ENCODE results near the gene ANK3. TPM values are rescaled to one million over a fixed set of nuclear protein-coding genes. Genes with fewer than 3 reads are reported as not detected.

Gene ANK3
- total RNA-seq, 1 donor from 2014 or later, result 65.3 TPM

GRCh38 chr10:60093317-60093716 lies 296.4 kb downstream of the ANK3 start:
- Histone ChIP-seq H3K4me3 (no peak overlapping the region), H3K27me3 (no peaks in the 10 kb centered on the region), H3K27ac (no peak overlapping the region), H3K4me1 (no peaks in the 10 kb centered on the region), H3K9me3 (no peaks in the 10 kb centered on the region), H3K36me3 (no peaks in the 10 kb centered on the region)
- no peak for DNase-seq (ENCODE audit: extremely low spot score in 2 of 2)
- intact Hi-C loops (cut with DNase I), result no loop called here
- TF ChIP-seq, protein P1, sequence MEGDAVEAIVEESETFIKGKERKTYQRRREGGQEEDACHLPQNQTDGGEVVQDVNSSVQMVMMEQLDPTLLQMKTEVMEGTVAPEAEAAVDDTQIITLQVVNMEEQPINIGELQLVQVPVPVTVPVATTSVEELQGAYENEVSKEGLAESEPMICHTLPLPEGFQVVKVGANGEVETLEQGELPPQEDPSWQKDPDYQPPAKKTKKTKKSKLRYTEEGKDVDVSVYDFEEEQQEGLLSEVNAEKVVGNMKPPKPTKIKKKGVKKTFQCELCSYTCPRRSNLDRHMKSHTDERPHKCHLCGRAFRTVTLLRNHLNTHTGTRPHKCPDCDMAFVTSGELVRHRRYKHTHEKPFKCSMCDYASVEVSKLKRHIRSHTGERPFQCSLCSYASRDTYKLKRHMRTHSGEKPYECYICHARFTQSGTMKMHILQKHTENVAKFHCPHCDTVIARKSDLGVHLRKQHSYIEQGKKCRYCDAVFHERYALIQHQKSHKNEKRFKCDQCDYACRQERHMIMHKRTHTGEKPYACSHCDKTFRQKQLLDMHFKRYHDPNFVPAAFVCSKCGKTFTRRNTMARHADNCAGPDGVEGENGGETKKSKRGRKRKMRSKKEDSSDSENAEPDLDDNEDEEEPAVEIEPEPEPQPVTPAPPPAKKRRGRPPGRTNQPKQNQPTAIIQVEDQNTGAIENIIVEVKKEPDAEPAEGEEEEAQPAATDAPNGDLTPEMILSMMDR (IDR thresholded peaks at IDR 0.05), result no peak
- TF ChIP-seq POLR2AphosphoS5 (IDR thresholded peaks at IDR 0.05; ENCODE audit: insufficient read depth in 1 of 2, low read depth in 1 of 2) (no peak), POLR2A (IDR thresholded peaks at IDR 0.05) (no peak)

- Histone ChIP-seq H3K27me3 (no peaks in the 10 kb centered on the region), H3K36me3 (peaks cover 0 to 9% of the 10 kb centered on the region in 2 donors), H3K27ac (no peak overlapping the region), H3K4me3 (no peak overlapping the region), H3K4me1 (no peaks in the 10 kb centered on the region), H3K9me3 (no peaks in the 10 kb centered on the region)
- intact Hi-C loops (cut with DNase I), result no loop called here
- no peak for DNase-seq (ENCODE audit: extremely low spot score in 2 of 2)
- TF ChIP-seq POLR2AphosphoS5 (IDR thresholded peaks at IDR 0.05; ENCODE audit: insufficient read depth in 1 of 2, low read depth in 1 of 2) (no peak), POLR2A (IDR thresholded peaks at IDR 0.05) (no peak)
- TF ChIP-seq, protein P1 (IDR thresholded peaks at IDR 0.05), result no peak
These were observed 302.8 kb downstream of the ANK3 start for GRCh38 chr10:60086862-60087261.

- H3K4me3 ChIP-seq, result no peak overlapping the region
- no peak overlapping the region for H3K27ac ChIP-seq
- H3K4me1 ChIP-seq, result no peaks in the 10 kb centered on the region
- intact Hi-C loops (cut with DNase I), result no loop called here
- no peak for TF ChIP-seq POLR2A (IDR thresholded peaks at IDR 0.05)
- TF ChIP-seq, protein P1 (IDR thresholded peaks at IDR 0.05), result no peak
- no peak for TF ChIP-seq POLR2AphosphoS5 (IDR thresholded peaks at IDR 0.05; ENCODE audit: insufficient read depth in 1 of 2, low read depth in 1 of 2)
- no peaks in the 10 kb centered on the region for H3K27me3 ChIP-seq
- H3K36me3 ChIP-seq, result peaks cover 0 to 9% of the 10 kb centered on the region in 2 donors
- DNase-seq (ENCODE audit: extremely low spot score in 2 of 2), result no peak
- no peaks in the 10 kb centered on the region for H3K9me3 ChIP-seq
These were observed 303.3 kb downstream of the ANK3 start for GRCh38 chr10:60086421-60086820.

GRCh38 chr10:60082744-60083344 lies 306.8 kb downstream of the ANK3 start:
- Histone ChIP-seq H3K9me3 (no peaks in the 10 kb centered on the region), H3K27ac (no peak overlapping the region), H3K27me3 (no peaks in the 10 kb centered on the region), H3K36me3 (peaks cover 0 to 9% of the 10 kb centered on the region in 2 donors), H3K4me1 (no peaks in the 10 kb centered on the region), H3K4me3 (no peak overlapping the region)
- TF ChIP-seq POLR2A (IDR thresholded peaks at IDR 0.05), result no peak
- TF ChIP-seq, protein P1 (IDR thresholded peaks at IDR 0.05), result no peak
- TF ChIP-seq POLR2AphosphoS5 (IDR thresholded peaks at IDR 0.05; ENCODE audit: insufficient read depth in 1 of 2, low read depth in 1 of 2), result no peak
- intact Hi-C loops (cut with DNase I), result no loop called here
- no peak for DNase-seq (ENCODE audit: extremely low spot score in 2 of 2)

DNA sequence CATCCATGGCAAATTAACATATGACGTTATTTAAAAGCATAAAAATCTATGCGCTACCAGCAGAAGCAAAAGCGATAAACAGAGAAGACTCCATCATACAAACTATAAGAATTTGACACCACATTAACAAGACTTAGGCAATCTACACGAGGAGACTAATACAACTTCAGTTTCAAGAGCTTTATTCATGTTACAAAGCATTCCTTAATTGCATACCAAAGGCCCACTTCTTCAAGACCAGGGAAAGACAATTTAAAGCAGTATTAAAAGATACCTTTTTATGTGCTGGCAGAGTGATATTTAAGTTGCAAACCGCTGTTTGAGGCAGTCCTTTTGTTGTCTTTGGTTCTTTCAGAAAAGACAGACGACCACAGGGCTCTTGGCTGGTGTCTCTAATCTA lies 307.3 kb downstream of the ANK3 start:
- H3K27me3 ChIP-seq, result no peaks in the 10 kb centered on the region
- no peak for TF ChIP-seq POLR2AphosphoS5 (IDR thresholded peaks at IDR 0.05; ENCODE audit: insufficient read depth in 1 of 2, low read depth in 1 of 2)
- TF ChIP-seq, protein P1 (IDR thresholded peaks at IDR 0.05), result no peak
- TF ChIP-seq POLR2A (IDR thresholded peaks at IDR 0.05), result no peak
- H3K4me1 ChIP-seq, result no peaks in the 10 kb centered on the region
- H3K9me3 ChIP-seq, result no peaks in the 10 kb centered on the region
- peaks cover 0 to 9% of the 10 kb centered on the region in 2 donors for H3K36me3 ChIP-seq
- intact Hi-C loops (cut with DNase I), result no loop called here
- no peak overlapping the region for H3K4me3 ChIP-seq
- no peak for DNase-seq (ENCODE audit: extremely low spot score in 2 of 2)
- H3K27ac ChIP-seq, result no peak overlapping the region

All from vagina (tissue), 2 donors.